ENCODE measurements around the gene NCK2.
A peak's percentile ranks its signal among the peaks of the same experiment; 100 is the strongest.

The NCK2 gene

GRCh38 chr2:105893011-105893995 lies 148.6 kb downstream of the NCK2 start:
- H4K91ac ChIP-seq (ENCODE audit: low read depth, low read length, poor library complexity), result no peak overlapping the region
- H4K8ac ChIP-seq (ENCODE audit: low read depth, low read length), result no peak overlapping the region
- no peak overlapping the region for H2BK5ac ChIP-seq (ENCODE audit: low read length)
- no peak for DNase-seq (ENCODE audit: low spot score)
- no peaks in the 10 kb centered on the region for H3K27me3 ChIP-seq (ENCODE audit: control insufficient read depth in 3 of 3, insufficient read depth in 3 of 3, low read depth in 1 of 3, low read length in 3 of 3)
- H3K27ac ChIP-seq (replicated peaks; ENCODE audit: low read length), result no peak overlapping the region
- peaks cover 15 to 46% of the 10 kb centered on the region in 2 donors for H3K36me3 ChIP-seq (replicated peaks in 1 of 2; ENCODE audit: control insufficient read depth in 2 of 2, insufficient read depth in 2 of 2, low read length in 2 of 2)
- H3K4me3 ChIP-seq (ENCODE audit: low read length in 2 of 2), result no peak overlapping the region
- H3K4me1 ChIP-seq (ENCODE audit: control insufficient read depth in 2 of 2, insufficient read depth in 1 of 2, low read depth in 1 of 2, low read length in 2 of 2), result peaks cover 7 to 19% of the 10 kb centered on the region in 2 donors
- H3K79me1 ChIP-seq (ENCODE audit: low read depth, low read length), result peaks cover 3% of the 10 kb centered on the region
- no peak overlapping the region for H3K4me2 ChIP-seq (ENCODE audit: insufficient read depth, low read length, poor library complexity, severe bottlenecking)
- no peak overlapping the region for H3K23ac ChIP-seq (ENCODE audit: low read depth, low read length, poor library complexity)
- H3K9me3 ChIP-seq (replicated peaks in 1 of 2; ENCODE audit: control insufficient read depth in 2 of 2, insufficient read depth in 1 of 2, low read depth in 1 of 2, low read length in 2 of 2), result peaks cover 6 to 22% of the 10 kb centered on the region in 2 donors
- no peak overlapping the region for H2BK120ac ChIP-seq (ENCODE audit: low read depth, low read length)
- H2BK12ac ChIP-seq (ENCODE audit: low read length), result no peak overlapping the region
- H3K18ac ChIP-seq (ENCODE audit: low read length), result peak overlapping the region; percentile 22
- no peak overlapping the region for H2AFZ ChIP-seq (ENCODE audit: low read length)
- no peak overlapping the region for H2BK15ac ChIP-seq (ENCODE audit: low read length)
- H3K9ac ChIP-seq (ENCODE audit: low read depth, low read length, poor library complexity), result no peak overlapping the region
- no peak overlapping the region for H3K14ac ChIP-seq (ENCODE audit: low read length)
- H3K4ac ChIP-seq (ENCODE audit: low read length), result no peak overlapping the region
- H2AK5ac ChIP-seq (ENCODE audit: low read depth, low read length), result no peak overlapping the region
- WGBS, 2 donors (ENCODE audit: extremely low coverage in 2 of 2, insufficient read length in 2 of 2, insufficient replicate concordance in 1 of 2), result no CpG with 5 or more reads among the region's 51 CpGs

DNA sequence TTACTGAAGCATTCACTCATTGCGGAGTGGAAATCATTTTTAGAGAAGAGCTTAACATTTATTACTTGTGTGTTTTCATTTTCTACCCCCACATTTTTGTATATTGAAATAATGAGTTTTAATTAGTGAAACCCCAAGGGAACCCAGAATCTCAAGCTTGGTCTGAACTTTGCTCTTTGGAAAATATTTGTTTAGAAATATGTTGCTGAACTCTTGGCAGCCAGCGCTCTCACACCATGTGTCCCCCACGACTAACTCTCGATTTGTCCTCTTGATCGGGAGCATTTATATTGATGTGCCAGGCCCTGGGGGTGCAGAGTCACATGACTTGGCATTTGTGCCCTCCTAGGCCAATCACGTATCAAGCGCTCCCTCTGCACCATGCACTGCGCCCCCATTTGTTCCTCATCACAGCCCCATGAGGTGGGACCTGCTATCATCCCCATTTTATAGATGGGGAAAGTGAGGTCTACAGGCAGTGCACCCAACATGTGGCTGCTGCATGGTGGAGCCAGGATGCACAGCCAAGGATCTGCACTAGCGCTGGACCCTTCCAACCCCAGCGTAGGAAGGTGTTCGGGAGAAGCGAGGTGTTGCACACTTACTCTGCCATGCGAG lies 149.7 kb downstream of the NCK2 start:
- H3K4me3 ChIP-seq (ENCODE audit: low read length in 2 of 2), result peak overlapping the region in 1 of 2 donors; percentile 37
- peaks cover 3% of the 10 kb centered on the region for H3K79me1 ChIP-seq (ENCODE audit: low read depth, low read length)
- H2BK15ac ChIP-seq (ENCODE audit: low read length), result no peak overlapping the region
- H3K36me3 ChIP-seq (replicated peaks in 1 of 2; ENCODE audit: control insufficient read depth in 2 of 2, insufficient read depth in 2 of 2, low read length in 2 of 2), result peaks cover 15 to 35% of the 10 kb centered on the region in 2 donors
- H2BK12ac ChIP-seq (ENCODE audit: low read length), result no peak overlapping the region
- H3K4me2 ChIP-seq (ENCODE audit: insufficient read depth, low read length, poor library complexity, severe bottlenecking), result no peak overlapping the region
- no peak overlapping the region for H2BK5ac ChIP-seq (ENCODE audit: low read length)
- H3K27ac ChIP-seq (replicated peaks; ENCODE audit: low read length), result no peak overlapping the region
- H4K8ac ChIP-seq (ENCODE audit: low read depth, low read length), result no peak overlapping the region
- no CpG with 5 or more reads among the region's 13 CpGs for WGBS, 2 donors (ENCODE audit: extremely low coverage in 2 of 2, insufficient read length in 2 of 2, insufficient replicate concordance in 1 of 2)
- H3K14ac ChIP-seq (ENCODE audit: low read length), result no peak overlapping the region
- H3K4me1 ChIP-seq (ENCODE audit: control insufficient read depth in 2 of 2, insufficient read depth in 1 of 2, low read depth in 1 of 2, low read length in 2 of 2), result peaks cover 7 to 19% of the 10 kb centered on the region in 2 donors
- H3K4ac ChIP-seq (ENCODE audit: low read length), result no peak overlapping the region
- peak overlapping the region; percentile 34 for H3K9ac ChIP-seq (ENCODE audit: low read depth, low read length, poor library complexity)
- H3K27me3 ChIP-seq (ENCODE audit: control insufficient read depth in 3 of 3, insufficient read depth in 3 of 3, low read depth in 1 of 3, low read length in 3 of 3), result no peaks in the 10 kb centered on the region
- DNase-seq (ENCODE audit: low spot score), result no peak
- no peak overlapping the region for H2BK120ac ChIP-seq (ENCODE audit: low read depth, low read length)
- no peak overlapping the region for H2AK5ac ChIP-seq (ENCODE audit: low read depth, low read length)
- H3K23ac ChIP-seq (ENCODE audit: low read depth, low read length, poor library complexity), result no peak overlapping the region
- H3K9me3 ChIP-seq (replicated peaks in 1 of 2; ENCODE audit: control insufficient read depth in 2 of 2, insufficient read depth in 1 of 2, low read depth in 1 of 2, low read length in 2 of 2), result peaks cover 2 to 19% of the 10 kb centered on the region in 2 donors
- H2AFZ ChIP-seq (ENCODE audit: low read length), result no peak overlapping the region
- H3K18ac ChIP-seq (ENCODE audit: low read length), result no peak overlapping the region
- no peak overlapping the region for H4K91ac ChIP-seq (ENCODE audit: low read depth, low read length, poor library complexity)

DNA sequence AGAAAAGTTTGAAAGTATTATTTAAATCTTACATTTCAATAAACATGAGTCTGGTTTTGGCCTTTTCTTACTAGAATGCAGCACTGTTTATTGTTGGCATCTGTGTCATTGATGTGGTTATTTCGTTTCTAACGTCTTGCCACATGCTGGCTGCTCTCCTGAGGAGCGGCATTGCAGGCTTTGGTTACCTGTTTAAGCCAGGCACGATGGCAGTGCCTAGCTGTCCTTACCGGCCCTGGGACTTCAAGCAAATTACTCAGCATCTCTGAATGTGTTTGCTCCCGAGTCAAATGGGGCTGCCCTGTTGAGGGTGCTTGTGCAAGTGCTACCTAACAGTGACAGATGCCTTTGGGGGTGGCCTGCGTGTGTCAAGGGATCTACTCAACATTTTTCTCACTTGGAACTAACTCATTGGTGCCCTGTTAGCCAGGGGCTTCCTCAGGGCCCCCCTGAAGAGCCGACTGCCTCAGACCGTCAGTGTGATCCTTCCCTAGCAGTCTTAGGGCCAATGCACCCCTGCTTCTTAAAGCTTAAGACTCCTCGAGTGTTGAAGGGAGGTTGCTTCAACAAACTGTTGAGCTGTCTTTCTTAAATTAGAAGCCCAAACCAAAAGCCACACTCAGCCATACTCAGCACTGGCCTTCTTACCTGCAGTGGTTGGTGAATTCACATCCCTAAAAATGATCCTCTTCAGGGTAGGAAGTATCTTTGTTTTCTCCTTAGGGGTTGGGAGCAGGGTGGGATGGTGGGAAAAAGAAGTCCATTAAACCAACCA lies 151.5 kb downstream of the NCK2 start:
- Histone ChIP-seq H2AK5ac (ENCODE audit: low read depth, low read length) (no peak overlapping the region), H2BK12ac (ENCODE audit: low read length) (no peak overlapping the region)
- no CpG with 5 or more reads among the region's 10 CpGs for WGBS, 2 donors (ENCODE audit: extremely low coverage in 2 of 2, insufficient read length in 2 of 2, insufficient replicate concordance in 1 of 2)

More for the DNA sequence above, 151.5 kb downstream of the NCK2 start:
- Histone ChIP-seq H3K4ac (ENCODE audit: low read length) (no peak overlapping the region), H3K4me1 (ENCODE audit: control insufficient read depth in 2 of 2, insufficient read depth in 1 of 2, low read depth in 1 of 2, low read length in 2 of 2) (peaks cover 0 to 4% of the 10 kb centered on the region in 2 donors), H2BK15ac (ENCODE audit: low read length) (no peak overlapping the region), H3K23ac (ENCODE audit: low read depth, low read length, poor library complexity) (no peak overlapping the region), H3K27ac (replicated peaks; ENCODE audit: low read length) (no peak overlapping the region), H2AFZ (ENCODE audit: low read length) (no peak overlapping the region), H3K14ac (ENCODE audit: low read length) (no peak overlapping the region), H3K4me2 (ENCODE audit: insufficient read depth, low read length, poor library complexity, severe bottlenecking) (no peak overlapping the region), H3K18ac (ENCODE audit: low read length) (no peak overlapping the region), H3K36me3 (replicated peaks in 1 of 2; ENCODE audit: control insufficient read depth in 2 of 2, insufficient read depth in 2 of 2, low read length in 2 of 2) (peaks cover 15 to 35% of the 10 kb centered on the region in 2 donors), H3K27me3 (ENCODE audit: control insufficient read depth in 3 of 3, insufficient read depth in 3 of 3, low read depth in 1 of 3, low read length in 3 of 3) (no peaks in the 10 kb centered on the region), H4K8ac (ENCODE audit: low read depth, low read length) (no peak overlapping the region), H3K9ac (ENCODE audit: low read depth, low read length, poor library complexity) (no peak overlapping the region), H3K9me3 (replicated peaks in 1 of 2; ENCODE audit: control insufficient read depth in 2 of 2, insufficient read depth in 1 of 2, low read depth in 1 of 2, low read length in 2 of 2) (peaks cover 2 to 19% of the 10 kb centered on the region in 2 donors), H2BK5ac (ENCODE audit: low read length) (no peak overlapping the region), H2BK120ac (ENCODE audit: low read depth, low read length) (no peak overlapping the region), H3K79me1 (ENCODE audit: low read depth, low read length) (peaks cover 3% of the 10 kb centered on the region), H4K91ac (ENCODE audit: low read depth, low read length, poor library complexity) (no peak overlapping the region), H3K4me3 (ENCODE audit: low read length in 2 of 2) (no peak overlapping the region)
- DNase-seq (ENCODE audit: low spot score), result no peak
